Suprapubic skin (tissue), 3 donors: ENCODE data around the gene RBKS.

Source experiments
- CTCF ChIP-seq, 2 donors: fragments of 200-600 bp in 1 of 2; fragments of 450-650 bp in 1 of 2; sonication (generic) in 1 of 2; IDR thresholded peaks; one replicate each; pipeline ENCODE4 v1.5.1; 2016 to 2019; ENCODE audit warnings: antibody characterized with exemption in 2 of 2, mild to moderate bottlenecking in 1 of 2, moderate library complexity in 1 of 2
- POLR2A ChIP-seq, 2 donors: fragments of 450-650 bp; IDR thresholded peaks; one replicate each; pipeline ENCODE4 v1.6.1; 2017; ENCODE audit warnings: antibody characterized with exemption in 2 of 2, mild to moderate bottlenecking in 2 of 2, moderate library complexity in 2 of 2

DNA sequence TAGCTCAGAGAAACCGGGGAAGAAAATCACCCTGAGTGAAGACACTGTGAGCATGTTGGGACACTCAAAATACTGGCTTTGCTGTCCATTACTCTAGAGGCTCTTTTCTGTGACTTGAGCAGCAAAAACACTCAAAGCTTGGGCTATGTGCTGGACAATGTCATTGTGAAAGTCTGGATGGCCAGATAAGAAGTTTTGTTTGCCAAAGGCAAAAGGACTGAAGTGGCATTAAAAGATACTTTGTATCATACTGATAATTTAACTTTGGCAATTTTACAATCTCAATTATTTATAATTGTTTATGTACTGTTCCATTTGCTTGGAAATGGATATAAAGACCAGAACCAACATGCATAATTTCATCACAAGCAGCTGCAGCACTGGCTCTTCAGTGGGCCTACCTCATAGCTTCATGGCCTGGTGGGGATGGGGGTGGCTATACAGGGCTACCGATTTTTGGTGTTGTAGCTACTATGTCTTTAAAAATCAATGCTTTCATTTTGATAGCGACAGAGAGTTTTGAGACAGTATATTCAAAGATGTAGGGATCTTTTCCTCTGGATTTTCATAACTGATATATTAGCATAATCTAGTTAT, 51.1 kb downstream of the RBKS start:
- TF ChIP-seq CTCF (IDR thresholded peaks at IDR 0.05) (no peak), POLR2A (IDR thresholded peaks at IDR 0.05) (no peak)
